Measurements from ENCODE around the gene PZP. TPM values are rescaled to one million over a fixed set of nuclear protein-coding genes. Genes with fewer than 3 reads are reported as not detected.

PZP gene
- total RNA-seq, 1 experiment from 2014 or later = not detected

- no peaks in the 10 kb centered on the region for H3K4me1 Mint-ChIP-seq
- TF ChIP-seq, protein P1, sequence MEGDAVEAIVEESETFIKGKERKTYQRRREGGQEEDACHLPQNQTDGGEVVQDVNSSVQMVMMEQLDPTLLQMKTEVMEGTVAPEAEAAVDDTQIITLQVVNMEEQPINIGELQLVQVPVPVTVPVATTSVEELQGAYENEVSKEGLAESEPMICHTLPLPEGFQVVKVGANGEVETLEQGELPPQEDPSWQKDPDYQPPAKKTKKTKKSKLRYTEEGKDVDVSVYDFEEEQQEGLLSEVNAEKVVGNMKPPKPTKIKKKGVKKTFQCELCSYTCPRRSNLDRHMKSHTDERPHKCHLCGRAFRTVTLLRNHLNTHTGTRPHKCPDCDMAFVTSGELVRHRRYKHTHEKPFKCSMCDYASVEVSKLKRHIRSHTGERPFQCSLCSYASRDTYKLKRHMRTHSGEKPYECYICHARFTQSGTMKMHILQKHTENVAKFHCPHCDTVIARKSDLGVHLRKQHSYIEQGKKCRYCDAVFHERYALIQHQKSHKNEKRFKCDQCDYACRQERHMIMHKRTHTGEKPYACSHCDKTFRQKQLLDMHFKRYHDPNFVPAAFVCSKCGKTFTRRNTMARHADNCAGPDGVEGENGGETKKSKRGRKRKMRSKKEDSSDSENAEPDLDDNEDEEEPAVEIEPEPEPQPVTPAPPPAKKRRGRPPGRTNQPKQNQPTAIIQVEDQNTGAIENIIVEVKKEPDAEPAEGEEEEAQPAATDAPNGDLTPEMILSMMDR (conservative IDR thresholded peaks at IDR 0.05) = no peak
- H3K4me1 ChIP-seq (ENCODE audit: insufficient read depth, low read length) = no peaks in the 10 kb centered on the region
- H2BK12ac ChIP-seq (ENCODE audit: insufficient read length, low read depth, low read length) = no peak overlapping the region
- H3K4ac ChIP-seq (ENCODE audit: low read depth, low read length) = no peak overlapping the region
- H2BK15ac ChIP-seq (ENCODE audit: low read depth, low read length) = no peak overlapping the region
- H2BK5ac ChIP-seq (ENCODE audit: insufficient read length, low read length) = no peak overlapping the region
- H3K27me3 ChIP-seq (ENCODE audit: insufficient read depth, low read length) = no peaks in the 10 kb centered on the region
- H3K4me2 ChIP-seq (ENCODE audit: insufficient read depth, insufficient read length, low read length) = no peak overlapping the region
- no peak overlapping the region for H3T11ph ChIP-seq (ENCODE audit: low read length)
- no peaks in the 10 kb centered on the region for H3K79me1 ChIP-seq (ENCODE audit: insufficient read depth, low read depth, low read length, poor library complexity, severe bottlenecking)
- no peak overlapping the region for H4K8ac ChIP-seq (replicated peaks; ENCODE audit: insufficient read length, low read depth, low read length)
- H2AFZ ChIP-seq (ENCODE audit: low read length) = no peak overlapping the region
- no peak overlapping the region for H3K9ac ChIP-seq (ENCODE audit: extremely low read depth, insufficient read length, low read length)
- no peaks in the 10 kb centered on the region for H3K9me3 Mint-ChIP-seq
- H3K23me2 ChIP-seq (ENCODE audit: insufficient read length, low read depth, low read length, poor library complexity, severe bottlenecking) = no peaks in the 10 kb centered on the region
- H2AK5ac ChIP-seq (ENCODE audit: insufficient read length, low read length) = no peak overlapping the region
- no peak overlapping the region for H2BK20ac ChIP-seq (ENCODE audit: low read depth, low read length, poor library complexity, severe bottlenecking)
- no peak overlapping the region for H3K27ac Mint-ChIP-seq
- H3K9me3 ChIP-seq (ENCODE audit: control insufficient read depth, low read depth, low read length) = no peaks in the 10 kb centered on the region
- no peak for DNase-seq
- H2BK120ac ChIP-seq (ENCODE audit: low read depth, low read length, poor library complexity, severe bottlenecking) = no peak overlapping the region
- no peak overlapping the region for H3K14ac ChIP-seq (ENCODE audit: insufficient read depth, low read length)
- H4K20me1 ChIP-seq (ENCODE audit: control insufficient read depth, insufficient read depth, insufficient read length) = no peaks in the 10 kb centered on the region
- no peak overlapping the region for H3K56ac ChIP-seq (ENCODE audit: insufficient read length, low read depth, low read length)
- H3K18ac ChIP-seq (ENCODE audit: insufficient read length, low read depth, low read length) = no peak overlapping the region
- no peak overlapping the region for H3K27ac ChIP-seq (ENCODE audit: insufficient read length, low read depth, low read length)
- WGBS (ENCODE audit: extremely low coverage, insufficient read length, low lambda C conversion rate) = no CpG with 5 or more reads among the region's 2 CpGs
- no peaks in the 10 kb centered on the region; the same call in 1 of the 2 replicates for H3K27me3 Mint-ChIP-seq (ENCODE audit: low read depth)
- no peak overlapping the region for H3K23ac ChIP-seq (ENCODE audit: insufficient read length, low read depth, low read length)
- H4K5ac ChIP-seq (ENCODE audit: insufficient read length, low read depth, low read length) = no peak overlapping the region
- no peak overlapping the region for H4K91ac ChIP-seq (ENCODE audit: insufficient read length, low read depth, low read length)
- no peaks in the 10 kb centered on the region for H3K79me2 ChIP-seq (ENCODE audit: insufficient read depth, low read length)
- H3K4me3 Mint-ChIP-seq = no peak overlapping the region
- no peaks in the 10 kb centered on the region; a peak in 1 of 7 replicates for H3K36me3 Mint-ChIP-seq (ENCODE audit: insufficient read depth in 1 of 3, low read depth in 3 of 3)
Observed at GRCh38 chr12:9214534-9214933, 6.3 kb upstream of the PZP start.

Data from H9 (cell line).